HepG2 (cell line): Measurements from ENCODE around the gene SYNJ2. TPM values are rescaled to one million over a fixed set of nuclear protein-coding genes. Genes with fewer than 3 reads are reported as not detected.

Experiments used
- IKZF1 ChIP-seq: fragments of 450-650 bp; IDR thresholded peaks from 2 replicates; pipeline ENCODE4 v1.7.1; 2016
- NCOA5 ChIP-seq: sonication (generic); formaldehyde crosslinking; IDR thresholded peaks from 2 replicates; pipeline ENCODE4 v1.4.0; 2020; ENCODE audit warnings: missing genetic modification reagents
- SP1 ChIP-seq, 2 experiments: fragments of 450-650 bp in 1 of 2; sonication (generic) in 1 of 2; formaldehyde crosslinking in 1 of 2; IDR thresholded peaks; 2 replicates each; pipeline versions ENCODE4 v1.4.0 to v1.6.1; 2016 to 2020; ENCODE audit warnings: missing genetic modification reagents in 1 of 2
- U2AF1 ChIP-seq: fragments of 200-400 bp; formaldehyde crosslinking; optimal IDR thresholded peaks from 2 replicates; pipeline ENCODE3; 2017; ENCODE audit warnings: mild to moderate bottlenecking, low read depth, low read length
- ZNF121 ChIP-seq: sonication (generic); formaldehyde crosslinking; IDR thresholded peaks from 2 replicates; pipeline ENCODE4 v1.5.0; 2020; ENCODE audit warnings: mild to moderate bottlenecking, missing genetic modification reagents
- ZNF460 ChIP-seq: sonication (generic); formaldehyde crosslinking; IDR thresholded peaks from 2 replicates; pipeline ENCODE4 v1.5.1; 2020; ENCODE audit warnings: missing genetic modification reagents, mild to moderate bottlenecking, borderline replicate concordance
- ZNF564 ChIP-seq: sonication (generic); formaldehyde crosslinking; IDR thresholded peaks from 2 replicates; pipeline ENCODE4 v1.8.1; 2023; ENCODE audit warnings: mild to moderate bottlenecking, missing genetic modification reagents
- polyA plus RNA-seq, 8 experiments: library from polyadenylated mRNA; depleted of rRNA in 3 of 8; stranded (reverse) in 7 of 8; unstranded in 1 of 8; fragments of >200 nt; fragmentation: Illumina TruSeq in 4 of 8; extraction: Trizol in 4 of 8; gene quantifications; 2 replicates each; pipeline versions ENCODE4 v1.2.1 to v1.2.3, GENCODE V29; 2011 to 2016; ENCODE audit warnings: low read depth in 4 of 8, missing spikeins in 1 of 8, mixed read lengths in 1 of 8; ENCODE audit not compliant: insufficient read depth in 1 of 8
- total RNA-seq, 5 experiments: library from RNA; depleted of rRNA; stranded (reverse); fragments of >200 nt; fragmentation: Illumina TruSeq; extraction: Trizol; gene quantifications; 2 replicates each; pipeline ENCODE4 v1.2.3, GENCODE V29; 2016; ENCODE audit warnings: low read depth in 1 of 5
- TF ChIP-seq, protein P1 (sequence below): sonication (generic); formaldehyde crosslinking; IDR thresholded peaks from 2 replicates; pipeline ENCODE4 v1.8.0; 2022; ENCODE audit warnings: missing genetic modification reagents, mild to moderate bottlenecking, borderline replicate concordance
- TF ChIP-seq, protein P2 (sequence below): sonication (generic); formaldehyde crosslinking; IDR thresholded peaks from 2 replicates; pipeline ENCODE4 v1.8.0; 2022; ENCODE audit warnings: missing genetic modification reagents, mild to moderate bottlenecking, inconsistent platforms, borderline replicate concordance
- TF ChIP-seq, protein P3 (sequence below): fragments of 450-650 bp; IDR thresholded peaks from 2 replicates; pipeline ENCODE4 v1.6.1; 2016
- TF ChIP-seq, protein P4 (sequence below): sonication (generic); formaldehyde crosslinking; IDR thresholded peaks from 2 replicates; pipeline ENCODE4 v1.9.0; 2021; ENCODE audit warnings: missing genetic modification reagents, borderline replicate concordance
- TF ChIP-seq, protein P5 (sequence below): sonication (generic); formaldehyde crosslinking; IDR thresholded peaks from 2 replicates; pipeline ENCODE4 v1.5.0; 2020; ENCODE audit warnings: mild to moderate bottlenecking, missing genetic modification reagents
- TF ChIP-seq, protein P6 (sequence below): sonication (generic); formaldehyde crosslinking; IDR thresholded peaks from 2 replicates; pipeline ENCODE4 v1.8.0; 2022; ENCODE audit warnings: missing genetic modification reagents, mild to moderate bottlenecking, moderate library complexity, borderline replicate concordance

SYNJ2 gene
- total and polyA plus RNA-seq, 2 of the 13 experiments (the other 11 are each of a cell fraction or from before 2014, with no cell fraction given) = 39.1 to 57.6 TPM

DNA sequence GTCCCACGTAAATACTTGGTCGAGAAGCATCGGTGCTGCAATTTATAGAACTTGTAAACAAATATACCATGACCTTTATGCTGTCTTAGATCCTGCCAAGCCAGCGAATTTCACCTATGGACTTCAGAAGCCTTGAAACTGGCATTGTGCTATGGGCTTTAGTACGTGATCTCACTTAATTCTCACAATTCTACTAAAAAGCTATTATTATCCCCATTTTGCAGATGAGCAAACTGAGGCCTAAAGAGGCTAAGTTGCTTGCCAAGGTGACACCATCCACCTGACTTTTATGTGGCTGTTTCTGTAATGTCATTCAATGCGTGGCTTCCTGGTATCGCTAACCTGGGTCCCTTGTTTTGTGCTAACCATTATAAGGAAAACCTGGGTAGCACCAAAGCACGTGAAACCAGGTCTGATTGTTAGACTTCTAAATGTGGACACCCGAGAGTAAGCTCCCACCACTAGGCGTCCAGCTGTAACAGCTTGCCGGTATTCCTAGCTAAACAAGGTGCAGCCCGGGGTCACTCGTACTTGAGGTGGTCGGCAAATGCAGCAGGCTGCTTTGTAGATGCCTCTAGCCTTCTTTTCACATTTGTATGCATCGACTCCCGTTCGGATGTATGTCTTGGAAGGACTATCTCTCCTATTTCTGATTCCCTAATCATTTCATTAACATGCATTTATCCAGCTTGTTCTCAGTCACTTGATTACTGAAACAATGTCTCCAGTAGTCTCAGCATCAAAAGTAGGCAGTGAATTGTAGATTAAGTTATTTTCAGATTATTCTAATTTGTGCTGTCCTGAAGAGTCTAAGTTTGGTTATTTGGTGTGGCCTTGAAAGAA, 1.1 kb downstream of the SYNJ2 start (continued):
- TF ChIP-seq, protein P1, sequence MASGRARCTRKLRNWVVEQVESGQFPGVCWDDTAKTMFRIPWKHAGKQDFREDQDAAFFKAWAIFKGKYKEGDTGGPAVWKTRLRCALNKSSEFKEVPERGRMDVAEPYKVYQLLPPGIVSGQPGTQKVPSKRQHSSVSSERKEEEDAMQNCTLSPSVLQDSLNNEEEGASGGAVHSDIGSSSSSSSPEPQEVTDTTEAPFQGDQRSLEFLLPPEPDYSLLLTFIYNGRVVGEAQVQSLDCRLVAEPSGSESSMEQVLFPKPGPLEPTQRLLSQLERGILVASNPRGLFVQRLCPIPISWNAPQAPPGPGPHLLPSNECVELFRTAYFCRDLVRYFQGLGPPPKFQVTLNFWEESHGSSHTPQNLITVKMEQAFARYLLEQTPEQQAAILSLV (CRISPR knock-in tag) = no peak
- TF ChIP-seq, protein P2, sequence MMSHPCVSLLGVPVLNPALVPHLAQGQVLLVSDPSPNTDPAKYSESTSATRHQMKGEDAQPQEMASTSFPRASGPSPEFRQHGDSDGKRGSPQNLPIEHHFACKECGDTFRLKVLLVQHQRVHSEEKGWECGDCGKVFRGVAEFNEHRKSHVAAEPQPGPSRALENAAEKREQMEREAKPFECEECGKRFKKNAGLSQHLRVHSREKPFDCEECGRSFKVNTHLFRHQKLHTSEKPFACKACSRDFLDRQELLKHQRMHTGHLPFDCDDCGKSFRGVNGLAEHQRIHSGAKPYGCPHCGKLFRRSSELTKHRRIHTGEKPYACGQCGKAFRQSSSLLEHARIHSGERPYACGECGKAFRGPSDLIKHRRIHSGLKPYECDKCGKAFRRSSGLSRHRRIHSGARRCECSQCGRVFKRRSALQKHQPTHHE (CRISPR knock-in tag) = no peak
- TF ChIP-seq ZNF460 (CRISPR knock-in tag) (no peak), ZNF121 (CRISPR knock-in tag) (0 out of 2 replicates have a peak, but pooled peaks have one; percentile 13), ZNF564 (CRISPR knock-in tag) (no peak), SP1 (IDR thresholded peaks at IDR 0.05) (no peak), SP1 (CRISPR knock-in tag; IDR thresholded peaks at IDR 0.05) (0 out of 2 replicates have a peak, but pooled peaks have one; percentile 36), NCOA5 (CRISPR knock-in tag) (no peak), U2AF1 (no peak), IKZF1 (no peak)
- TF ChIP-seq, protein P3, sequence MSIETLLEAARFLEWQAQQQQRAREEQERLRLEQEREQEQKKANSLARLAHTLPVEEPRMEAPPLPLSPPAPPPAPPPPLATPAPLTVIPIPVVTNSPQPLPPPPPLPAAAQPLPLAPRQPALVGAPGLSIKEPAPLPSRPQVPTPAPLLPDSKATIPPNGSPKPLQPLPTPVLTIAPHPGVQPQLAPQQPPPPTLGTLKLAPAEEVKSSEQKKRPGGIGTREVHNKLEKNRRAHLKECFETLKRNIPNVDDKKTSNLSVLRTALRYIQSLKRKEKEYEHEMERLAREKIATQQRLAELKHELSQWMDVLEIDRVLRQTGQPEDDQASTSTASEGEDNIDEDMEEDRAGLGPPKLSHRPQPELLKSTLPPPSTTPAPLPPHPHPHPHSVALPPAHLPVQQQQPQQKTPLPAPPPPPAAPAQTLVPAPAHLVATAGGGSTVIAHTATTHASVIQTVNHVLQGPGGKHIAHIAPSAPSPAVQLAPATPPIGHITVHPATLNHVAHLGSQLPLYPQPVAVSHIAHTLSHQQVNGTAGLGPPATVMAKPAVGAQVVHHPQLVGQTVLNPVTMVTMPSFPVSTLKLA = no peak
- TF ChIP-seq, protein P4, sequence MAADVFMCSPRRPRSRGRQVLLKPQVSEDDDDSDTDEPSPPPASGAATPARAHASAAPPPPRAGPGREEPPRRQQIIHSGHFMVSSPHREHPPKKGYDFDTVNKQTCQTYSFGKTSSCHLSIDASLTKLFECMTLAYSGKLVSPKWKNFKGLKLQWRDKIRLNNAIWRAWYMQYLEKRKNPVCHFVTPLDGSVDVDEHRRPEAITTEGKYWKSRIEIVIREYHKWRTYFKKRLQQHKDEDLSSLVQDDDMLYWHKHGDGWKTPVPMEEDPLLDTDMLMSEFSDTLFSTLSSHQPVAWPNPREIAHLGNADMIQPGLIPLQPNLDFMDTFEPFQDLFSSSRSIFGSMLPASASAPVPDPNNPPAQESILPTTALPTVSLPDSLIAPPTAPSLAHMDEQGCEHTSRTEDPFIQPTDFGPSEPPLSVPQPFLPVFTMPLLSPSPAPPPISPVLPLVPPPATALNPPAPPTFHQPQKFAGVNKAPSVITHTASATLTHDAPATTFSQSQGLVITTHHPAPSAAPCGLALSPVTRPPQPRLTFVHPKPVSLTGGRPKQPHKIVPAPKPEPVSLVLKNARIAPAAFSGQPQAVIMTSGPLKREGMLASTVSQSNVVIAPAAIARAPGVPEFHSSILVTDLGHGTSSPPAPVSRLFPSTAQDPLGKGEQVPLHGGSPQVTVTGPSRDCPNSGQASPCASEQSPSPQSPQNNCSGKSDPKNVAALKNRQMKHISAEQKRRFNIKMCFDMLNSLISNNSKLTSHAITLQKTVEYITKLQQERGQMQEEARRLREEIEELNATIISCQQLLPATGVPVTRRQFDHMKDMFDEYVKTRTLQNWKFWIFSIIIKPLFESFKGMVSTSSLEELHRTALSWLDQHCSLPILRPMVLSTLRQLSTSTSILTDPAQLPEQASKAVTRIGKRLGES (CRISPR knock-in tag) = no peak
- TF ChIP-seq, protein P5, sequence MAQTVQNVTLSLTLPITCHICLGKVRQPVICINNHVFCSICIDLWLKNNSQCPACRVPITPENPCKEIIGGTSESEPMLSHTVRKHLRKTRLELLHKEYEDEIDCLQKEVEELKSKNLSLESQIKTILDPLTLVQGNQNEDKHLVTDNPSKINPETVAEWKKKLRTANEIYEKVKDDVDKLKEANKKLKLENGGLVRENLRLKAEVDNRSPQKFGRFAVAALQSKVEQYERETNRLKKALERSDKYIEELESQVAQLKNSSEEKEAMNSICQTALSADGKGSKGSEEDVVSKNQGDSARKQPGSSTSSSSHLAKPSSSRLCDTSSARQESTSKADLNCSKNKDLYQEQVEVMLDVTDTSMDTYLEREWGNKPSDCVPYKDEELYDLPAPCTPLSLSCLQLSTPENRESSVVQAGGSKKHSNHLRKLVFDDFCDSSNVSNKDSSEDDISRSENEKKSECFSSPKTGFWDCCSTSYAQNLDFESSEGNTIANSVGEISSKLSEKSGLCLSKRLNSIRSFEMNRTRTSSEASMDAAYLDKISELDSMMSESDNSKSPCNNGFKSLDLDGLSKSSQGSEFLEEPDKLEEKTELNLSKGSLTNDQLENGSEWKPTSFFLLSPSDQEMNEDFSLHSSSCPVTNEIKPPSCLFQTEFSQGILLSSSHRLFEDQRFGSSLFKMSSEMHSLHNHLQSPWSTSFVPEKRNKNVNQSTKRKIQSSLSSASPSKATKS (CRISPR knock-in tag) = no peak; the same call in 1 of the 2 replicates
- TF ChIP-seq, protein P6, sequence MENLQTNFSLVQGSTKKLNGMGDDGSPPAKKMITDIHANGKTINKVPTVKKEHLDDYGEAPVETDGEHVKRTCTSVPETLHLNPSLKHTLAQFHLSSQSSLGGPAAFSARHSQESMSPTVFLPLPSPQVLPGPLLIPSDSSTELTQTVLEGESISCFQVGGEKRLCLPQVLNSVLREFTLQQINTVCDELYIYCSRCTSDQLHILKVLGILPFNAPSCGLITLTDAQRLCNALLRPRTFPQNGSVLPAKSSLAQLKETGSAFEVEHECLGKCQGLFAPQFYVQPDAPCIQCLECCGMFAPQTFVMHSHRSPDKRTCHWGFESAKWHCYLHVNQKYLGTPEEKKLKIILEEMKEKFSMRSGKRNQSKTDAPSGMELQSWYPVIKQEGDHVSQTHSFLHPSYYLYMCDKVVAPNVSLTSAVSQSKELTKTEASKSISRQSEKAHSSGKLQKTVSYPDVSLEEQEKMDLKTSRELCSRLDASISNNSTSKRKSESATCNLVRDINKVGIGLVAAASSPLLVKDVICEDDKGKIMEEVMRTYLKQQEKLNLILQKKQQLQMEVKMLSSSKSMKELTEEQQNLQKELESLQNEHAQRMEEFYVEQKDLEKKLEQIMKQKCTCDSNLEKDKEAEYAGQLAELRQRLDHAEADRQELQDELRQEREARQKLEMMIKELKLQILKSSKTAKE (CRISPR knock-in tag) = no peak
